Fibroblast of the conjunctiva (primary cell): Measurements from ENCODE around the gene APAF1.

Source experiments
- DNase-seq: peaks from one replicate; pipeline ENCODE4 v3.0.0-alpha.2; 2010; ENCODE audit warnings: low read depth

APAF1 gene

DNA sequence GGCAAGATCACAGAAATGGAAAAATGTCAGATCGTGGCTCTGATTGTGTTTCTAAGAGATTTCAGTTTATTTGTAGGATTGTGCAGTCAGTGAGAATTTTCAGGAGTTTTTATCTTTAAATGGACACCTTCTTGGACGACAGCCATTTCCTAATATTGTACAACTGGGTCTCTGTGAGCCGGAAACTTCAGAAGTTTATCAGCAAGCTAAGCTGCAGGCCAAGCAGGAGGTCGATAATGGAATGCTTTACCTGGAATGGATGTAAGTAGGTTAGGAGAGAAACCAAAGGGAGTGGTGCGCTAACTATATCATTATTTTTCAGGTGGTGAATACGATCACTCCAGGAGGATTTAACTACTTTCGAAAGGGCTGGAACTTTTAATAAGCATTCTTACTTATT, 26.4 kb downstream of the APAF1 start:
- DNase-seq: no peak

DNA sequence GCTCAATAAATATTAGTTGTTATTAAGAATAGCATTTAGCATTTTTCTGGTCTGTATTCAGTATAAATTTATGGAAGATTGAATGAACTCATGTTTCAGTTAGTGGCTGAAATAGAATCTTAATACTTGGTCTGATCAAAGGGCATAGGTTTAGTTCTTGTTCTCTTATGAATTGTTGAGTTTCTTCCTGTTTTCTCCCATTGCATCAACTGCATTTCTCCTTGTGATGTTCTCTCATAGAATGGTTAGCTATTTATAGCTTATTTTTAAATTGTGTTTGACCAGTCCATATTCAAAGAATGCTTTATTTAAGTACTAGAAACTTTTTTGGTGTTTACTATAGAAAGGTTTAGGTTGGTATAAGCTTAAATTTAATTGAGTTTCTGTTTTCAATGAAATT, 29.8 kb downstream of the APAF1 start:
- no peak for DNase-seq

DNA sequence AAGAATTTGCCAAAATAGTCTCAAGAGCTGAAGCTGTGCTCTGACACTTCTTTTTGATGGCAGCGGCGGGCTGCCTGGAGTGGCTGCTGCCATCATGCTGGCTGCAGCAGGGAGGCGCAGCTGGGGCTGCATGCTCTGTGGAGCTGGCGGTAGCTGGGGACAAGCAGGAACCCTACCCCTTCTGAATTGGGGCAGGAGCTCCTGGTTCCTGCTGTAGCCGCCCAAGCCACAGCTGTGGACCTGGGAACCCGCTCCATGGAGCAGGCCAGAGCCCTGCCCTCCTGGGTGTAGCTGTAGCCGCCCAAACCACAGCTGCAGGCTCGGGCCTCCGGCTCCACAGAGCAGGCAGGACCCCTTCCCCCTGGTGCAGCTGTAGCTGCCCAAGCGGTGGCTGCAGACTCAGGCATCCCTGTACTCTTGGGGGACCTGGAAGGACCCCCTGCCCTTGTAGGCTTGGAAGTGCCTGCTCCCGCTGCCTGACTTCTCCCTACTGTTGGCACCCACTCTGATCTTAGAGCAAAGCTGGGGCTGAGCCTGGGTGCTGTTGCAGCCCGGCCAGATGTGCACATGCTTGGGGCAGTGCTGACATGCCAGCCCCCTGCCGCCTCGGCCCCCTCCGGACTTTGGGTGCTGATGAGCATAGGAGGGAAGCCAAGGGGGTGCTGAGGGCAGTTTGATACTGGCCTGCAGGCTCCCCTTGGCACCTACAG, 33.3 kb downstream of the APAF1 start:
- no peak for DNase-seq

DNA sequence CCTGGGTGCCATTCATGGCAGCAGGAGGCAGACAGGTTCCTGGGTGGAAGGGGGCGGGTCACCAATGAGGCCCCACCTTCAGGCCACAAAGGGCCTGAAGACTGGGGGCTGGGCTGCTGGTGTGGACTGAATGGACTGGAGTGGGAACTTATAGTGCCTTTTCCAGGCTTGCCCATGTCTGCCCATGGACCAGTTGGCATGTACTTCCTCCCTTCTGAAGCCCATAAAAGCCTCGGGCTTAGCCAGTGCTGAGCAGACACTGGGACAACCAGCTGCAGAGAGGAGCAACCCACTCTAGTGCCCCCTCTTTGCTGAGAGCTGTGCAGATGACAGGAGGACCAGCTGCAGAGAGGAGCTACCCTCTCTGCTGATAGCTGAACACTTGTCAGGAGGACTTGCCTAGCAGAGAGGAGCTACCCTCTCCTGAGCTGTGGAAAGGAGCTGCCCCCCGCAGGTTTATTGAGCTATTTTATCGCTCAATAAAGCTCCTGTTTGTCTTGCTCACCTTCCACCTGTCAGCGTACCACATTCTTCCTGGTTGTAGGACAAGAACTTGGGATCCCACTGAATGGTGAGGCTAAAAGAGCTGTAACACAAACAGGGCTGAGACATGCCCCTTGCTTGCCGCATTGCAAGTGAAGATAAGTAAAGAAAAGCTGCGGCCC, 34.0 kb downstream of the APAF1 start:
- no peak for DNase-seq

DNA sequence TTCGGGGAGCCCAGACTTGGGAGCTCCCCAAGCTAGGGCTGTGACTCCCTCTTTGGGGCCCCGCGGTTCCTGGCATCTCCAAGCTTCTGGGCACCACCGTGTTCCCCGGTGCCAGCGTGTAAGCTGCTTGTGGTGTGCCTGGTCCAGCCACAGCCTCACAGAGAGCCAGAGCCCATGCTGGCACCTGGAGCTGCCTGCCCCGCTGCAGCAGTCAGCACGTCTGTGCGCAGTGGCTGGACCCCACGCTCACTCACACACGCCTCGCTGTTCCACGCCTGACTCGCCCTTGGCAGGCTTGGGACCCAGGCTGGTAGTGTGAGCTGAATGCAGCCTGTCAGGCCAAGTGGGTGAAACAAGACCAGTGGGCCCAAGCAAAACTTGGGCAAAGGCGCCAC, 34.5 kb downstream of the APAF1 start:
- no peak for DNase-seq

DNA sequence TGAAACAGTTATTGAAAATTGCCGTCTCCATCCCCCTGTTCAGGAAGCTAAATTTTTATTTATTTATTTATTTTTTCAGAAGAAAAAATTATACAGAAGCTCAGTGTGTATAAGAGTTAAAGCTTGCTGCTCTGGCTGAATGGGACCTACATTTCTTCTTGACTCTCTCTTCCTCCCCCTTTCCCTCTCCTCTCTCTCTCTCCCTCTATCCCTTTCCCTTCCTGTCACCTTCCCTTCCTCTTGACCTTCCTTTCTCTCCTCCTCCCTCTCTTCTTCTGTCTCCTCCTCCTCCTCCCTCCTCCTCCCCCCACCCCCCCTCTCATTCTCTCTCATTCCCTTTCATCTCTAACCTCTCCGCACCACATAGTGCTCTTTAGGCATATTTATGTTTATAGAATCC, 39.1 kb downstream of the APAF1 start:
- no peak for DNase-seq

DNA sequence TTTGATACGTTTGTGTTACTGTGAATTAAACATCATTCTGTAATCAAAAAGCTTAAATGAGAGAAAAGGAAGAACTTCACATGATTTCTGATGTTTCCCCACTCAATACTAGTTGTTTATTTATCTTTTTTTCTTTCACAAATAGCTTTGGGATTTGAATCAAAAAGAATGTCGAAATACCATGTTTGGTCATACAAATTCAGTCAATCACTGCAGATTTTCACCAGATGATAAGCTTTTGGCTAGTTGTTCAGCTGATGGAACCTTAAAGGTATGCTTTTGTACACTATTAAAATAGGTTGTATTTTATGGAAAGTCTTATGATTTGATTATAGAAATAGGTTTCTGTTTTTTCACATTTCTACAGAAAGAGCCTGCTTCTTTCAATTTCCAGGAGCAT, 41.5 kb downstream of the APAF1 start:
- no peak for DNase-seq

DNA sequence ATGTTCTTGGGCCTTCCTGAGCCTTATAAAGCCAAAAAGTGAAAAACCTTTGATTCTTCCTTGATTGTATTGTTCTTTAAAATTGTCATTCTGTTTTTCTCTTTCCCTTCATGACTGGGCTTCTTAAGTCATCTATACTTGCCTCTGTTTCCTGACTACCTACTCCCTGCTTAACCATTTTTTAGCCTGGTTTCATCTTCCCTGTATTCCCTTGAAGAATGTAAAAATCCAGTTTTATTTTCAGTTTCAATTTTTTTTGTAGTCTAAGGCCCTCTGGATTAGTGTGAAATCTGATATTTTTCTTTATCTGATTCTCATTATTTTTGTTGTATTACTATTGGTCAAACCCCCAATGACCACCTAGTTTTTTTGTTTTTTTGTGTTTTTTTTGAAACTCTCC, 46.3 kb downstream of the APAF1 start:
- DNase-seq: no peak

DNA sequence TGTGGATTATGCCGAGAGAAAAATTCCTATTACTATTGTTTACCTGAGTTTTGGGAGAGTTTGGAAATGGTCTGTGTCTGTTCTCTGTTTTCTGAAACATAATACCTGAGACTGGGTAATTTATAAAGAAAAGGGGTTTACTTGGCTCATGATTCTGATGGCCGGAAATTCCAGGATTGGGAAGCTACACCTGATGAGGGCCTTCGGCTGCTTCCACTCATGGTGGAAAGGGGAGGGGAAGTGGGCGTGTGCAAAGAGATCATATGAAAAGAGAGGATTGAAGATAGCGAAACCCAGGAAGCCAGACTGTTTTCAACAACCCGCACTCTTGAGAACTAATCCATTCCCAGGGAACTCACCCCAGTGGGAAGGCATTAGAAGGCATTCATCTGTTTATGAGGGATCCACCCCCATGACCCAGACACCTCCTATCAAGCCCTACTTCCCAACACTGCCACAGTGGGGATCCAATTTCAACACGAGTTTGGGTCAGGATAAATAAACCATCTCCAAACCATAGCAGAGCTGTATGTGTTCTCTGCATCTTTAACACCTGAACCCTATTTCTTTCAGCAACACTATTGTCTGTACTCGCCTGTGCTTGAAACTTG, 51.1 kb downstream of the APAF1 start:
- DNase-seq: no peak

DNA sequence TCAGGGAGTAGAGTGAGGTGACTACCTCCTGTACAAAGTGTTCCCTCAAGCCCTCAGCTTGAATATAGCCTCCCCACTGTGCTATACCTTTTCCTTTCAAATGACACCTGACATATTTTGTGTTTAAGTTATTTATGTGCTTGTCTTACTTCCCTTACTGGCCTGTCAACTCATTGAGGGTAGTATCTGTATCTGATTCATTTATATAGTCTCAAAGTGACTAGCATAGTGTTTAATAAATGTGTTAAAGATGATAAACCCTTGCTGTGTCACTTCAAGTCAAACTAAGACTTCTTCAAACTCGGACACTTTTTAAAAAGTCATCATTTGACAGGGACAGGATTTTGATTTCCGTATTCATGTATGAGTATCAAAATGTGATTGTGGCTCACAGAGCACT, 52.1 kb downstream of the APAF1 start:
- DNase-seq: no peak

DNA sequence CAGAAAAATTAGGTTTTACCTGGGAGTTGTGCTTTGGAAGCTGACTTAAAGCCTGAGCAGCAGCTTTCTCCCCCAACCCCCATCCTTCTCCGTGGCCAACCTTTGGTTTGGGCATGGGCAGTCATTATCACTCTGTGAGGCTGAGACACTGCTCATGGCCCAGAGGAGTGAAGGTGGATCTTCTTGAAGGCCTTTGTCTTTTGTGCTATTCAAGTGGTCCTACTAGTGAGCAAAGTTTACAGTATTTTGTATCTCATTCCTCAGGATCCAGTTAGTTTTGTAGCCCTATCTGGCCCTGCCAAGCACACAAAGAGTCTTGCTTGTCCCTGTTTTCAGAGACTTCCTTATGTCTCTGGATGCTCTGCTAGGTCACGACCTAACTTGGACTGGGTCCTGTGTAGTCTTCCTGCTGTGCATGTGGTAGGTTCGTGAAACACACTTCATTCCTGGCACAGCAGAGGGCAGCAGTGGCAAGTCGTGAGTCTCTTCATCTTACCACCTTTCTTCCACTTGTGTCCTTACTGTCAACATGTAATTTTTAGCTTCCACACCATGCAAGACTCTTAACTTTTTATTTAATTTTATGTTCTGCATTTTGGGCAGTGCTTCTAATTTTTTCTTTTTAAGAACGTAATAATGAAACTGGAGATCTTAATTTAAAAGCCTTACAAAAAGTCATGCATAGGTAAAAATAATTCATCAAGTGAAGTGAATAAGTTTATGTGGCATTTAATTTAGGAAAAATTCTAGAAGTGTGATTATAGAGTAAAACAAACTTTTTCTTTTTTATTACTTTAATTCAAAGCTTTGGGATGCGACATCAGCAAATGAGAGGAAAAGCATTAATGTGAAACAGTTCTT, 53.7 kb downstream of the APAF1 start:
- DNase-seq: peak; percentile 57

DNA sequence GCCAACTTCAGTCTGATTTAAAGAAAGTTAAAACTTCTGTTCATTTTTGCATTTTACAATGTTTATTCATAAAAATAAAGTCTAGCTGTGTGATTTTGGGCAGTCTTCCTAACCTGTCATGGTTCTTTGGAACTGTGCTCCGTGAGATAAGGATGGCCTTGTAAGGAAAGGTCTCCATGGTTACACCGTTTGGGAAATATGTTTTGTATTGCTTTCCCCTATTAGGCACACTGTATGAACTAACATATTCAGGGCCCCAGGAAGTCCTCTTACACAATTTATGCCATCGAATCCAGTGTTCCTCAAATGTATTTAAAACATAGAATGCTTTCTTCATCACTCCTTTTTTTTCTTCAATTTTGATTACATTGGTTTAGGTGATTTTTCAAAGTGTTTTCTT, 54.5 kb downstream of the APAF1 start:
- DNase-seq: no peak

DNA sequence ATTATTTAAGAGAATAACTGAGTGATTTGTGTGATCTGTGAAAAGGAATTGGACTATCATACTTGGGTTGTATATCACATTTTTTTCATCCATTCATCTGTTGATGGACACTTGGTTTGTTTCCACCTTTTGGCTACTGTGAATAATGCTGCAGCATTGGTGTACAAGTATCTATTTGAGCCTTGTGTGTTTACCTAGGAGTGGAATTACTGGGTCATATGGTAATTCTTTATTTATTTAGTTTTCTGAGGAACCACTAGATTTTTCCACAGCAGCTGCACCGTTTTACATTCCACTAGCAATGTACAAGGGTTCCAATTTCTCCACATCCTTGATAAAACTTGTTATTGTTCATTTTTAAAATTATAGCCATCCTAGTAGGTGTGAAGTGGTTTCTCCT, 56.1 kb downstream of the APAF1 start:
- DNase-seq: no peak

DNA sequence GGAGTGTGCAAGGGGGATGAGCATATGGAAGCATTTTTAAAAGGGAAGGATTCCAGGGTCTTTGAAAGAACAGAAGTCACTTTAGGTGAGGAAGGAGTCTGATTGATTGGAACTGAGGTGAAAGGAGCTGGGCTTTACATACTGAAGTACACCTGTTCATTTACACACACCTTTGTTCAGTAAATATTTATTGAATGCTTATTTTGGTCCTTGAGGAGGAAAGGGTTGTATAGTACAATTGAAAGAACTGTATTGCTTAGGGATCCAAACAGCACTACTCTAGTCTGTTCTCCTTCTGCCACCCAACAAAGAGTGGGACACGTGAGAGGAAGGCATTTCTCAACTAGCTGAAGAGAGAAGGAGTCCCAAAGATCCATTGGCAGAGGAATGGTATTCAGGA, 63.9 kb downstream of the APAF1 start:
- DNase-seq: no peak

DNA sequence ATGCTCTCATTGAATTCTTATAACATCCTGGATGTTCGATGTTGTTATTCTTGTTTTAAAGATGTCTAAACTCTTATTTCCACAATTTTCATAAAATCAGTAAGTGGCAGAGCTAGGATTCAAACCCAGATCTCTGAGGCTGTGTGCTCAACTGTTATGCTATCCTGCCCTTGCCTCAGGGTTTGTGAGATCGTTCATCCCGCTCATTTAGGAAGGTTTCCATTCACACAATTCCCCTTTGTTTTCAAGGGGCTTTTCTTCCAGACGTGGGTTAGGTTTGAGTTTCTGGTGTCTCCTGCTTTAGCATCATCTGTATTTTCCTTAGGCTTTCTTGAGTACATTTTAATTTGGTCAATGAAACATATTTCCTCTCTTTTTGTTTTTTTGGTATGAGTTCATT, 69.3 kb downstream of the APAF1 start:
- DNase-seq: no peak

DNA sequence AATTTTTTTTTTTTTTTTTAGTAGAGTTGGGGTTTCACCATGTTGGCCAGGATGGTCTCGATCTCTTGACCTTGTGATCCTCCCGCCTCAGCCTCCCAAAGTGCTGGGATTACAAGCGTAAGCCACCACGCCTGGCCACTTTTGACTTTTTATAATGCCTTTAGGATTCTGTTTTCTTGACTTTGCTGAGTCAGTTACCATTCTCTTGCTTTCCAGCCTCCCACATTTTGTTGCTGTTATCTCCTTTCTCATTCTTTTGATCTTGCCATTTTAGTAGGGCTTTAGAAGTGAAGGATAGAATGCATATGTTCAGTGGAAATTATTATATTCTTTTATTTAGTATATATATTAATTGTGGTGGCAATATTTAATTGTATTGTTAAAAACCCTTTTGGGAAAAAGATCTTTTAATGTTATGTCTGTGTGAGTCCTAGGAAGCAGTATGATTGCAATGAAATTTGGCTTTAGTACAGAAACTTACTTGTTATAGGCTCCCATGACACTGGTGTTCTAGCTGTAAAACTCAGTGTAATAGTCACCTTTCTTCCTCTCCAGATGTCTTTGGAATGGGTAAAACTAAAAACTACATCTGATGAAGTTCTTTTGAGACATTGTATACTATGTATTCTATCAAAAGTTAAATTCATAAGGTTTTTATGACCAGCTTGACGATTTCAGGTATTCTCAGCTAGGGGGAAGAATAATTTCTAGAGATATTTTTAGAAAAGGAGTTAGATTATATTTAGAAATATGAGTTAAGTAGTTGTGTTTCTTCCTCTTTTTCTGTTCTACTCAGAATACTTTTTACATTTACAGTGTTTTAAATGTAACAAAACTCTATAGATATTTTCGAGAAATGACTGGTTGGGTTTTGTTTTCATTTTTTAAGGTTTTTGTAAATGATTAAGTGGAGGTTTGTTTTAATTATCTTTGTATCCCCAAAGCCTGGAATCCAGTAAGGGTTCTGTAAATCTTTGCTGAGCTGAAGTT, 74.7 kb downstream of the APAF1 start:
- no peak for DNase-seq

DNA sequence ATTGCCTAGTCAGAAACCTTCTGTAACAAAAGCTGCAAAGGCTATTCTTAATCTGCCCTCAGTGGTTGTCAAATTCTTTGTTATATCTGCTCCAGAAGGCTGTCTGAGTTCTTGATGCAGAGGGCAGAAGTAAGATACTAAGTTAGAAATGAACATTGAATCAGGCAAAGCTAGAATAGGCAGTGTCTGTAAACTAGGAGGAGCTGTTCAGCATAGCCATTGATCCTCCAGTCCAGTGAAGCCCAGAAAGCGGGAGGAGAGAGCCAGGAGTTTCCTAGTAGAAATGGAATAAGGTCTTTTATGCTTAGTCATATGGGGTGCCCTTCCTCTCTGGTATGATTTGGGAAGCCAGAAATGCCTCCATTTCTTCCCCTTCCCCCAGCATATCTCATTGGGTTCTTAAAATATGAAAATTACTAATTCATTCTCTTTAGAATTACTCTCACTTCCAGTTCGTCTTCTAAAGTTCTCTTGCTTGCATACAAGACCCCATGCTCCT, 76.2 kb downstream of the APAF1 start:
- DNase-seq: no peak

DNA sequence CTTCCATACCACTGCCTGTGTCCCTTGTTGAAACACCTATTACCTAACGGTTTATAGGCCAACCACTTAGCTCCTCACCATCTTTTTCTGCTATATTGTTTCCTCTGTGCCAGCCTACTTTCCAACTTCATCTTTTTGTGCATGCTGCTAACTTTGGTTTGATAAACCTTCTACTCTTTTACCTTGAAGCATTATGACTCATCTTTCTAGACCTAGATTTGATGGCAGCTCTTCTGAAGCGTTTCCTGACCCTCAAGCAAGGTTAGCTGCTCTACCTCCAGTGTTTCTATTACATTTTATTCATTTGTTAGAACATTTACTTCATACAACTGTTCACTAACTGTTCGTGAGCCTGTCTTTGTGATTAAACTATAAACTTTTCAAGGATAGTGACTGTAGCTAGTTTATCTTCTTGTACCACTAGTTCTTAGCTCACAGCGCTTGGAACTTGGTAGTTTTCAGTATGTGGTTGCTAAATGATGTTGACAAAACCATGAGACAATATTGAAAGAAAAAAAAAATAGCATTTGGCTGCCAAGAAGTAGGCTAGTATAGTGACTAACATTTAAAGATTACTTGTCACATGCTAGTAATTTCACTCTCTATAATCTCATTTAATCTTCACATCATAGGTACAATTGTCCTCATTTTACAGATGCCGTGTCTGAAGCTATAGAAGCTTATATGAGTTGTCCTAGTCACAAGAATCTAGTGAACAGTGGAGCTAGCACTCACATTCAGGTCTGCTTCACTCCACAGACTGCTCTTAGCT, 79.5 kb downstream of the APAF1 start:
- no peak for DNase-seq

DNA sequence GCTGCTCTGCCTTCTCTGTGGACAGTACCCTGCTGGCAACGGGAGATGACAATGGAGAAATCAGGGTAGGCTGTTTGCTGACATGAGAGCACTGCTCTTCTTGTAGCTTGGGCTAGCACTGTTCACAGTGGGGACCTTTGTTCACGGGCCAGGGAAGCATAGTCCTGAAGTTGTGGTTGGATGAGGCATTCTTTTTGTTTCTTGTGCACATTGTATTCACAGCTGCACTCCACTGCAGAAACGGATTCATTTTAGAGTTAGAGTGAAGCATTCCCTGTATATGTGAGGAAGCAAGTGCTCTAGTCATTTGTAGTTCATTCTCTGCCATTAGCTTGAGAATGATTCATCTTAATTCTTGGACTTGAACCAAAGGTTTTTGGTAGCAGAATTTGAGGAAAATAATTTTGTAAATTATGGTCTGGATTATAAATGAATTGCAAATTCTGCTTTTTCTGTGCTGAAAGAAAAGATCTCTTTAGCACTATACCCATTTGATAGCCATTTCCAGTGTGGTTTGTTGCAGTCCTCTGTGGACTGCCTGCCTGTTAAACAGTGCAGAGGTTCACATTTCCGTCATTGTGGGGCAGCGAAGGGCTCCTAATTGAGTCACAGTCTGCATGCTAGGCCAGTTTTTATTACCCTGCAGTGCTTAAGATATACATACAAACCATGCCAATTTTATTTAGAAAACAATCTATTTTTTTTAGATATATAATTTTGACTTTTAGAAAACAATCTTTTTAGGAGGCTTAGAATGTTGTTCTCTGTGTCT, 80.6 kb downstream of the APAF1 start:
- DNase-seq: peak; percentile 22

DNA sequence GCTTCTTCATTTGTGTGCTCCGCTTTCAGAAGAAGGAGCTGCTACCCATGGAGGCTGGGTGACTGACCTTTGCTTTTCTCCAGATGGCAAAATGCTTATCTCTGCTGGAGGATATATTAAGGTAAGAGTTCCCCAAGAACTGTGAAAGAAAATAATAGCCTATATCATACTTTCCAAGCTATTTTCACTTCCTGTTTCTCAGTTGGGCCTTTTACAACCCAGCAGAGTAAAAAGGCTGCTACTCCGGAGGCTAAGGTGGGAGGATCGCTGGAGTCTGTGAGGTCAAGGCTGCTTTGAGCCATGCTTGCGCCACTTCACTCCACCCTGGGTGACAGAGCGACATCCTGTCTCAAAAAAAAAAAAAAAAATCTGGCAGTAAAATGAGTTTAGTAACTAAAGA, 82.1 kb downstream of the APAF1 start:
- DNase-seq: no peak
